Measurements from ENCODE around the gene LCE2C.
"Not testable (repeated sequence)": the region's sequence is repeated elsewhere in the genome, so short reads cannot be mapped to it uniquely, and the experiment has no call there.

Gene LCE2C

DNA sequence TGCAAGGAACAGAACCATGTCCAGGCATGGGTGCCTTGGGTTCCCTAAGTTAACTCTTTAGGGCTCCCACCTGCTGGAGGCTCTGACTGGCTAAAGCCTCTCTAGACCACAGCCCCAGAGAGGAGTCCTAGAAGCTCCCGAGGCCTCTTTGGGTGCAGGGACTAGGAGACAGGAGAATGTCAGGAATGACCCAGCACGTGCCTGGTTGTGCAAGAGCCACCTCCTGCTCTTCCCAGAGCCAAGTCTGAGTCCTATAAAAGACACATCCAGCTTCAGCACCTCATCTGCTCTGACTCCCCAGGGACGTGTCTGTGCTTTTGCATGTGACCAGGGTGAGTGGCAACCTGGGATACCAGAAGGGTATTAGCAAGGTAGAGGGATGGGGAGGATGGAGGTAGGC, 12.0 kb upstream of the LCE2C start, which contains the start of gene LCE2D:
Gene LCE2D (plus strand): TSS at position 283 of the 400 bp plus-strand sequence. CDS start 726 bp downstream, outside the sequence.
- H3K4me3 ChIP-seq (ENCODE audit: low read length in 2 of 2): no peak within 1 kb of the TSS
- H3K4me1 ChIP-seq (ENCODE audit: control insufficient read depth in 2 of 2, insufficient read depth in 2 of 2, low read length in 2 of 2): no peaks in the 10 kb centered on the region
- no peak within 1 kb of the TSS for H3K9ac ChIP-seq (ENCODE audit: low read depth in 1 of 2, low read length in 2 of 2)
- peaks cover 0 to 3% of the 10 kb centered on the region in 2 donors for H3K27me3 ChIP-seq (ENCODE audit: control insufficient read depth in 2 of 2, insufficient read depth in 2 of 2, low read length in 2 of 2)
- H3K9me3 ChIP-seq (ENCODE audit: control insufficient read depth in 2 of 2, low read length in 2 of 2): no peaks in the 10 kb centered on the region
- no peaks in the 10 kb centered on the region for H3K36me3 ChIP-seq (ENCODE audit: control insufficient read depth in 2 of 2, insufficient read depth in 2 of 2, low read length in 2 of 2)
- no peak within 1 kb of the TSS for H3K27ac ChIP-seq (ENCODE audit: low read depth in 2 of 2, low read length in 2 of 2)

DNA sequence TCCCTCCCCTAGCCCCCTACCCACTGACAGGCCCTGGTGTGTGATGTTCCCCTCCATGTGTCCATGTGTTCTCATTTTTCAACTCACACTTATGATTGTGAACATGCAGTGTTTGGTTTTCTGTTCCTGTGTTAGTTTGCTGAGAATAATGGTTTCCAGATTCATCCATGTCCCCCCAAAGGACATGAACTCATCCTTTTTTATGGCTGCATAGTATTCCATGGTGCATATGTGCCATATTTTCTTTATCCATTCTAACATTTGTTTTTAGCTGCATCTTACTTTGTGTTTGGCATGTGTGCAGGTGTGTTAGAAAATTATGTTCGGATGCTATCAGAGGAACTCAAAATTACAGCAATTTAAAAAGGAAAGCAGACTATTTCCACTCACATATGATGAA, 8.9 kb upstream of the LCE2C start:
- H3K27me3 ChIP-seq (ENCODE audit: control insufficient read depth in 2 of 2, insufficient read depth in 2 of 2, low read length in 2 of 2); H3K27ac ChIP-seq (ENCODE audit: low read depth in 2 of 2, low read length in 2 of 2); H3K4me1 ChIP-seq (ENCODE audit: control insufficient read depth in 2 of 2, insufficient read depth in 2 of 2, low read length in 2 of 2): not testable (repeated sequence)

GRCh38 chr1:152667648-152668047, 7.4 kb upstream of the LCE2C start:
- H3K4me1 ChIP-seq (ENCODE audit: control insufficient read depth in 2 of 2, insufficient read depth in 2 of 2, low read length in 2 of 2): no peaks in the 10 kb centered on the region
- no peak overlapping the region for H3K4me3 ChIP-seq (ENCODE audit: low read length in 2 of 2)
- no peaks in the 10 kb centered on the region for H3K9me3 ChIP-seq (ENCODE audit: control insufficient read depth in 2 of 2, low read length in 2 of 2)
- H3K36me3 ChIP-seq (ENCODE audit: control insufficient read depth in 2 of 2, insufficient read depth in 2 of 2, low read length in 2 of 2): no peaks in the 10 kb centered on the region
- no peak overlapping the region for H3K27ac ChIP-seq (ENCODE audit: low read depth in 2 of 2, low read length in 2 of 2)
- H3K9ac ChIP-seq (ENCODE audit: low read depth in 1 of 2, low read length in 2 of 2): no peak overlapping the region
- H3K27me3 ChIP-seq (ENCODE audit: control insufficient read depth in 2 of 2, insufficient read depth in 2 of 2, low read length in 2 of 2): peaks cover 0 to 3% of the 10 kb centered on the region in 2 donors

More for the DNA sequence above, 8.9 kb upstream of the LCE2C start:
- not testable (repeated sequence) for H3K4me3 ChIP-seq (ENCODE audit: low read length in 2 of 2); H3K9me3 ChIP-seq (ENCODE audit: control insufficient read depth in 2 of 2, low read length in 2 of 2); H3K36me3 ChIP-seq (ENCODE audit: control insufficient read depth in 2 of 2, insufficient read depth in 2 of 2, low read length in 2 of 2); H3K9ac ChIP-seq (ENCODE audit: low read depth in 1 of 2, low read length in 2 of 2)

DNA sequence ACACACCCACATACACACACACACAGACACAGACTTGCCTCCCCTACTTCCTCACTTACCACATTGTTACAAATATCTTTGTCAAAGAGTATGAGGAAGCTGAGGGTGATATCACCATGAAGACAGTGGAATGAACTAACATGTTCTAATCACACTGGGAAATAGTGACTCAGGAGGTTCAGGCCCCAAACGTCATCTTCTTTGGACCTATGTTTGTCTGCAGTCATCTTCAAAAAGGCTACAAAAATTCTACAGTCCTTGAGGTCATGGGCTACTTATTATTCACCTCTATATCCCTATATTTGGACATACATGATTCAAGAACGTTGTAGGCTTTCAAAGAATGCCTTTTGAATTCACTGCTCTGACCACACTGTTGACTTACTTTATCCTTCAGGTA, 2.1 kb upstream of the LCE2C start:
- no peaks in the 10 kb centered on the region for H3K27me3 ChIP-seq (ENCODE audit: control insufficient read depth in 2 of 2, insufficient read depth in 2 of 2, low read length in 2 of 2)
- no peak overlapping the region for H3K4me3 ChIP-seq (ENCODE audit: low read length in 2 of 2)
- no peak overlapping the region for H3K9ac ChIP-seq (ENCODE audit: low read depth in 1 of 2, low read length in 2 of 2)
- no peaks in the 10 kb centered on the region for H3K36me3 ChIP-seq (ENCODE audit: control insufficient read depth in 2 of 2, insufficient read depth in 2 of 2, low read length in 2 of 2)
- H3K27ac ChIP-seq (ENCODE audit: low read depth in 2 of 2, low read length in 2 of 2): no peak overlapping the region
- H3K4me1 ChIP-seq (ENCODE audit: control insufficient read depth in 2 of 2, insufficient read depth in 2 of 2, low read length in 2 of 2): no peaks in the 10 kb centered on the region
- H3K9me3 ChIP-seq (ENCODE audit: control insufficient read depth in 2 of 2, low read length in 2 of 2): no peaks in the 10 kb centered on the region

DNA sequence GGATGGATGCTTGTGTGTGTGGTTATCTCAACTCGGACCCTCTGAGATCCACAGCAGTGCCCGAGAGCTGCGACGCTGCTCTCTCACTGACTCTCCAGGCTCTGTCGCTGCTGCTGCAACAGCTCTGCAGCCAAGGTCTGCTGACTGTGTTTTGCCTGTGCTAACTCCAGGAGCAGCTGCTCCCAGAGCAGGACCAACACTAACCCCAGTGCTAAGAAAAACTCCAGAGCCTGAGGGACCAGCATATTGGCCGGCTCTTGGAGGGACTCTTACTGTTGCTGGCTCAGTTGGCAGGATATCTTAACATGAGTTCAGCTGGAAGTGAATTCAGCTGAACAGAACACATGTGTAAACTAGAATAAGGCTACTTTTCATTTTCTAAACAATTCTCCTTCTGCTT, 4.4 kb downstream of the LCE2C start:
- no peaks in the 10 kb centered on the region for H3K36me3 ChIP-seq (ENCODE audit: control insufficient read depth in 2 of 2, insufficient read depth in 2 of 2, low read length in 2 of 2)
- H3K9me3 ChIP-seq (ENCODE audit: control insufficient read depth in 2 of 2, low read length in 2 of 2): no peaks in the 10 kb centered on the region
- no peaks in the 10 kb centered on the region for H3K4me1 ChIP-seq (ENCODE audit: control insufficient read depth in 2 of 2, insufficient read depth in 2 of 2, low read length in 2 of 2)
- H3K27me3 ChIP-seq (ENCODE audit: control insufficient read depth in 2 of 2, insufficient read depth in 2 of 2, low read length in 2 of 2): no peaks in the 10 kb centered on the region
- no peak overlapping the region for H3K4me3 ChIP-seq (ENCODE audit: low read length in 2 of 2)
- H3K9ac ChIP-seq (ENCODE audit: low read depth in 1 of 2, low read length in 2 of 2): no peak overlapping the region
- no peak overlapping the region for H3K27ac ChIP-seq (ENCODE audit: low read depth in 2 of 2, low read length in 2 of 2)

DNA sequence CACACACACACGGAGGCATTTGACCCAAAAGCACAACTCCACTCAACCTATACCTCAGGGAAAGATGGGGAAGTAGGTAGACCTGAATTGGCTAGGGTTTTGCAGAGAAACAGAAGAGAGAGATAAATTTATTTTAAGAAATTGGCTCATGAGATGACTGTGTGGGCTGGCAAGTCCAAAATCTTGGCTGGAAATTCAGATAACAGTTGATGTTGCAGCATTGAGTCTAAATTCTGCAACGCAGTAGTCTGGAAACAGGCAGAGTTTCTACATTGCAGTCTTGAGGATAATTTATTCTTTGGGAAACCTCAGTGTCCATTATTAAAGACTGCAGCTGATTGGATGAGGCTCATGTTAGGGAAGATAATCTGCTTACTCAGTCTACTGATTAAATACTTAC, 6.5 kb downstream of the LCE2C start:
- Histone ChIP-seq H3K9me3 (ENCODE audit: control insufficient read depth in 2 of 2, low read length in 2 of 2) (no peaks in the 10 kb centered on the region), H3K4me3 (ENCODE audit: low read length in 2 of 2) (no peak overlapping the region), H3K4me1 (ENCODE audit: control insufficient read depth in 2 of 2, insufficient read depth in 2 of 2, low read length in 2 of 2) (no peaks in the 10 kb centered on the region), H3K27me3 (ENCODE audit: control insufficient read depth in 2 of 2, insufficient read depth in 2 of 2, low read length in 2 of 2) (no peaks in the 10 kb centered on the region), H3K27ac (ENCODE audit: low read depth in 2 of 2, low read length in 2 of 2) (no peak overlapping the region), H3K36me3 (ENCODE audit: control insufficient read depth in 2 of 2, insufficient read depth in 2 of 2, low read length in 2 of 2) (no peaks in the 10 kb centered on the region), H3K9ac (ENCODE audit: low read depth in 1 of 2, low read length in 2 of 2) (no peak overlapping the region)

GRCh38 chr1:152683846-152684245, 8.8 kb downstream of the LCE2C start:
- no peak overlapping the region for H3K4me3 ChIP-seq (ENCODE audit: low read length in 2 of 2)

GRCh38 chr1:152685823-152686222, 10.7 kb downstream of the LCE2C start, which contains the start of gene LCE2B:
Gene LCE2B, plus strand, starts transcription at chr1:152686123. Its CDS starts 721 bp downstream, at chr1:152686844.
- not testable (repeated sequence) for H3K27ac ChIP-seq (ENCODE audit: low read depth in 2 of 2, low read length in 2 of 2); H3K36me3 ChIP-seq (ENCODE audit: control insufficient read depth in 2 of 2, insufficient read depth in 2 of 2, low read length in 2 of 2); H3K4me3 ChIP-seq (ENCODE audit: low read length in 2 of 2); H3K9me3 ChIP-seq (ENCODE audit: control insufficient read depth in 2 of 2, low read length in 2 of 2); H3K27me3 ChIP-seq (ENCODE audit: control insufficient read depth in 2 of 2, insufficient read depth in 2 of 2, low read length in 2 of 2); H3K9ac ChIP-seq (ENCODE audit: low read depth in 1 of 2, low read length in 2 of 2); H3K4me1 ChIP-seq (ENCODE audit: control insufficient read depth in 2 of 2, insufficient read depth in 2 of 2, low read length in 2 of 2)

More at GRCh38 chr1:152683846-152684245, 8.8 kb downstream of the LCE2C start:
- Histone ChIP-seq H3K27me3 (ENCODE audit: control insufficient read depth in 2 of 2, insufficient read depth in 2 of 2, low read length in 2 of 2) (no peaks in the 10 kb centered on the region), H3K27ac (ENCODE audit: low read depth in 2 of 2, low read length in 2 of 2) (no peak overlapping the region), H3K4me1 (ENCODE audit: control insufficient read depth in 2 of 2, insufficient read depth in 2 of 2, low read length in 2 of 2) (no peaks in the 10 kb centered on the region), H3K36me3 (ENCODE audit: control insufficient read depth in 2 of 2, insufficient read depth in 2 of 2, low read length in 2 of 2) (no peaks in the 10 kb centered on the region), H3K9ac (ENCODE audit: low read depth in 1 of 2, low read length in 2 of 2) (no peak overlapping the region), H3K9me3 (ENCODE audit: control insufficient read depth in 2 of 2, low read length in 2 of 2) (no peaks in the 10 kb centered on the region)

DNA sequence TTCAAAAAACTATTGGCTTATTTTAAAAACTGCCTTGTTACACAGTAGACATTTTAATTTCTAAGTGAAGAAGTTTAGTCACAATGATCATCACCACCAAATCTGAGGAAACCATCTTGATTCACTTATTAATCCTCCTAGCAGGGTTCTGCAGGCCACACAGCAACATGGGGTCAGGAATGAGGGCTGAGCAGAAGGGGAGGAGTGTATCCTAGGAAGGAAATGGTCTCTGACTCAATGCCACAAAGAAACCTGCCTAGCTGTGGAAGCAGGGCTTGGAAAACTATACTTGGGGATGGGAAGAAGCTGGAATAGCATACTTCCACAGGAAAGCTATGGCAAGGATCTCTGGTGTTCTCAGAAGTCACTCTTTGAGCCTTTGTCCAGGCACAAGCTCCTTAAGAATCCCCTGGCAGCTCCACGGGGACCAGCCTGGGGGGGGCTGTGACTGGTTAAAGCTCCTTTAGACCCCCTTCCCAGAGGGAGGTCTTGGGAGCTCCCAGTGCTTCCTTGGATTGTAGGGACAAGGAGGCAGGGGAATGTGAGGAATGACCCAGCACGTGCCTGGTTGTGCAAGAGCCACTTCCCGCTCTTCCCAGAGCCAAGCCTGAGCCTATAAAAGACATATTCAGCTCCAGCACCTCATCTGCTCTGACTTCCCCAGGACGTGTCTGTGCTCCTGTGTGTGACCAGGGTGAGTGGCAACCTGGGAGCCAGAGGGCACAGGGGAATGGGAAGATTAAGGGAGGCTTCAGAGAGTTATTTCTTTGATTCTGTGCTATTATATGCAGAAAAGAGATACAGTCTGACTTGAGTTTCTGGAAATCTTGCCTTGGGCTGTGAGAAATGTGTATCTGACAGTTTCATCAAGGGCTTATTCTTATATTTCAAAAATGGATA, 22.9 kb downstream of the LCE2C start, which contains the start of gene LCE2A:
Gene LCE2A (plus strand): TSS at position 645 of the 900 bp plus-strand sequence. CDS start 557 bp downstream, outside the sequence.
- H3K27me3 ChIP-seq (ENCODE audit: control insufficient read depth in 2 of 2, insufficient read depth in 2 of 2, low read length in 2 of 2): no peaks in the 10 kb centered on the region
- H3K9me3 ChIP-seq (ENCODE audit: control insufficient read depth in 2 of 2, low read length in 2 of 2): no peaks in the 10 kb centered on the region
- no peaks in the 10 kb centered on the region for H3K4me1 ChIP-seq (ENCODE audit: control insufficient read depth in 2 of 2, insufficient read depth in 2 of 2, low read length in 2 of 2)
- H3K4me3 ChIP-seq (ENCODE audit: low read length in 2 of 2): no peak within 1 kb of the TSS
- no peak within 1 kb of the TSS for H3K9ac ChIP-seq (ENCODE audit: low read depth in 1 of 2, low read length in 2 of 2)
- H3K36me3 ChIP-seq (ENCODE audit: control insufficient read depth in 2 of 2, insufficient read depth in 2 of 2, low read length in 2 of 2): no peaks in the 10 kb centered on the region
- H3K27ac ChIP-seq (ENCODE audit: low read depth in 2 of 2, low read length in 2 of 2): no peak within 1 kb of the TSS

DNA sequence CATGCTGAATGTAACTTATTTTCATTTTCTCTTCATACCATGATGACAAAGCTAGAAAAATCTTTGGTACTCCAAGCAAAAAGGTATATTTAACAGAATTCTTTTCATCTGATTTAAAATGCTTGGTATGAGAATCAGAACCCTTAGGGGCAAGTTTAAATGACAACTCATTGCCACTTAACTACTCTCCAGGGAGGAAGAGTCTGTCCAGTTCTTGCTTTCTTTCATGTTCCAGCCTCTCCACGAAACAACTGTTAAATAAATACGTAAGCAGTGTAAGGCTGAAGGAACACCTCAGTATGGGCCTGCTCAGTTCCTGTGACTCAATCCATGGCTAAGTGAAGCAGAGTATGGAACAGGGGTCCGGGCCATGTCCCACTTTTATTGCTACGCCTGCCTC, 24.7 kb downstream of the LCE2C start:
- Histone ChIP-seq H3K27ac (ENCODE audit: low read depth in 2 of 2, low read length in 2 of 2) (no peak overlapping the region), H3K4me1 (ENCODE audit: control insufficient read depth in 2 of 2, insufficient read depth in 2 of 2, low read length in 2 of 2) (no peaks in the 10 kb centered on the region), H3K9ac (ENCODE audit: low read depth in 1 of 2, low read length in 2 of 2) (no peak overlapping the region), H3K9me3 (ENCODE audit: control insufficient read depth in 2 of 2, low read length in 2 of 2) (no peaks in the 10 kb centered on the region), H3K27me3 (ENCODE audit: control insufficient read depth in 2 of 2, insufficient read depth in 2 of 2, low read length in 2 of 2) (no peaks in the 10 kb centered on the region), H3K4me3 (ENCODE audit: low read length in 2 of 2) (no peak overlapping the region), H3K36me3 (ENCODE audit: control insufficient read depth in 2 of 2, insufficient read depth in 2 of 2, low read length in 2 of 2) (no peaks in the 10 kb centered on the region)

All from mucosa of rectum (tissue), 2 donors.